GM12878 (cell line): ENCODE measurements around the gene S100A16. TPM values are rescaled to one million over a fixed set of nuclear protein-coding genes. Genes with fewer than 3 reads are reported as not detected.

Experiments used
- ATAC-seq: fragments of 200-7000 bp; cut with Tn5 transposase; 3 replicates; pipeline ENCODE4 v1.9.1; 2020; ENCODE audit warnings: mild to moderate bottlenecking, moderate library complexity
- BruUV-seq: library from RNA; stranded (reverse); fragments of 400-500 nt; replicated peaks from 2 replicates; lab custom pipeline; 2021; lab: Mats Ljungman, UMichigan
- CTCF ChIA-PET: fragments of 300-600 bp; sonication (Branson Sonifier 250); formaldehyde crosslinking; extraction: SDS; loops from one replicate; lab custom pipeline; 2021; ENCODE audit warnings: inconsistent platforms; lab: Yijun Ruan, JAX
- POLR2A ChIA-PET: fragments of 350-600 bp; formaldehyde crosslinking; extraction: SDS; loops from one replicate; lab custom pipeline; 2021; ENCODE audit warnings: inconsistent platforms; lab: Charles Lee
- RAD21 ChIA-PET: fragments of 300-600 bp; sonication (Branson Sonifier 250); formaldehyde crosslinking; loops from one replicate; lab custom pipeline; 2023; ENCODE audit warnings: antibody characterized with exemption; ENCODE audit not compliant: unreplicated experiment; lab: Charles Lee
- SMC1A ChIA-PET: fragments of 300-600 bp; sonication (Branson Sonifier 250); formaldehyde crosslinking; loops from one replicate; lab custom pipeline; 2023; ENCODE audit not compliant: unreplicated experiment, uncharacterized antibody; lab: Charles Lee
- DNase-seq: peaks from one replicate; pipeline ENCODE4 v3.0.0-alpha.2; 2011; ENCODE audit warnings: low read depth, low spot score
- FAIRE-seq: peaks from 3 replicates; lab custom pipeline; 2011; peaks lifted over from hg19 to GRCh38; lab: Jason Lieb, UNC
- H2AFZ ChIP-seq: 2 replicates; pipeline ENCODE4 v1.6.0; 2011; ENCODE audit warnings: low read depth, low read length, control low read depth; ENCODE audit not compliant: control insufficient read depth
- H3K27ac ChIP-seq: 2 replicates; pipeline ENCODE4 v1.5.1; 2011; ENCODE audit warnings: control low read depth; ENCODE audit not compliant: control insufficient read depth, insufficient read depth
- H3K27me3 ChIP-seq, 2 experiments: replicated peaks in 1 of 2; 2 replicates each; pipeline versions ENCODE4 v1.6.0 to v1.6.1; 2011; ENCODE audit warnings: low read length in 1 of 2; ENCODE audit not compliant: control insufficient read depth in 2 of 2, insufficient read depth in 2 of 2
- H3K36me3 ChIP-seq, 2 experiments: 2 replicates each; pipeline ENCODE4 v1.5.1; 2011; ENCODE audit warnings: low read length in 1 of 2; ENCODE audit not compliant: control insufficient read depth in 2 of 2, insufficient read depth in 2 of 2
- H3K4me1 ChIP-seq: 2 replicates; pipeline ENCODE4 v1.6.1; 2011; ENCODE audit warnings: mild to moderate bottlenecking, low read length, moderate library complexity, mixed read lengths; ENCODE audit not compliant: control insufficient read depth, insufficient read depth
- H3K4me2 ChIP-seq: 2 replicates; pipeline ENCODE4 v1.6.0; 2011; ENCODE audit warnings: control low read depth; ENCODE audit not compliant: control insufficient read depth, insufficient read depth
- H3K4me3 ChIP-seq: fragments of 200-600 bp; sonication (generic); 2 replicates; pipeline ENCODE4 v1.5.1; 2016
- H3K79me2 ChIP-seq: 2 replicates; pipeline ENCODE4 v1.6.0; 2011; ENCODE audit warnings: low read length; ENCODE audit not compliant: control insufficient read depth, insufficient read depth
- H3K9ac ChIP-seq: 2 replicates; pipeline ENCODE4 v1.8.0; 2011; ENCODE audit warnings: low read length, control low read depth, mixed read lengths; ENCODE audit not compliant: control insufficient read depth, insufficient read depth
- H3K9me3 ChIP-seq: replicated peaks from 3 replicates; pipeline ENCODE4 v1.5.1; 2011; ENCODE audit warnings: mild to moderate bottlenecking, low read length; ENCODE audit not compliant: control insufficient read depth, insufficient read depth
- H4K20me1 ChIP-seq: 2 replicates; pipeline ENCODE4 v1.6.0; 2011; ENCODE audit not compliant: control insufficient read depth, insufficient read depth
- ATF2 ChIP-seq: IDR thresholded peaks from 2 replicates; pipeline ENCODE4 v1.6.1; 2012; ENCODE audit warnings: low read length, inconsistent platforms
- CREB1 ChIP-seq: IDR thresholded peaks from 2 replicates; pipeline ENCODE4 v1.6.1; 2012; ENCODE audit warnings: low read depth, mild to moderate bottlenecking, inconsistent platforms
- EP300 ChIP-seq, 2 experiments: fragments of 150-350 bp in 1 of 2; IDR thresholded peaks; 2 replicates each; pipeline ENCODE4 v1.6.1; 2011 to 2012; ENCODE audit warnings: low read depth in 2 of 2, low read length in 2 of 2, borderline replicate concordance in 1 of 2, improper control_type of control experiment in 1 of 2, inconsistent platforms in 1 of 2; ENCODE audit not compliant: control insufficient read depth in 1 of 2
- FOS ChIP-seq: IDR thresholded peaks from 3 replicates; pipeline ENCODE4 v1.6.1; 2011; ENCODE audit warnings: borderline replicate concordance; ENCODE audit not compliant: insufficient read length; ENCODE audit errors: extremely low read depth
- IRF4 ChIP-seq: IDR thresholded peaks from 2 replicates; pipeline ENCODE4 v1.6.1; 2011; ENCODE audit warnings: low read depth, low read length
- KDM1A ChIP-seq: fragments of 200-600 bp; sonication (generic); IDR thresholded peaks from 2 replicates; pipeline ENCODE4 v1.6.1; 2016; ENCODE audit warnings: borderline replicate concordance
- MEF2A ChIP-seq: IDR thresholded peaks from 2 replicates; pipeline ENCODE4 v1.6.1; 2011; ENCODE audit warnings: low read depth, mild to moderate bottlenecking, low read length, moderate library complexity; ENCODE audit not compliant: insufficient read depth
- MEF2B ChIP-seq: fragments of 450-650 bp; IDR thresholded peaks from 2 replicates; pipeline ENCODE4 v1.6.1; 2018; ENCODE audit warnings: mild to moderate bottlenecking, moderate library complexity; ENCODE audit not compliant: partially characterized antibody, poor library complexity, severe bottlenecking
- MTA2 ChIP-seq: fragments of 450-650 bp; IDR thresholded peaks from 2 replicates; pipeline ENCODE4 v1.6.1; 2016; ENCODE audit warnings: low read depth, mild to moderate bottlenecking, moderate library complexity
- NR2F1 ChIP-seq: fragments of 450-650 bp; conservative IDR thresholded peaks from 2 replicates; pipeline ENCODE4 v1.6.1; 2017; ENCODE audit warnings: mild to moderate bottlenecking
- RCOR1 ChIP-seq: conservative IDR thresholded peaks from 2 replicates; pipeline ENCODE4 v1.6.1; 2012; ENCODE audit warnings: low read depth, low read length, improper control_type of control experiment
- SIN3A ChIP-seq: IDR thresholded peaks from 2 replicates; pipeline ENCODE4 v1.6.1; 2012; ENCODE audit warnings: low read depth, low read length, improper control_type of control experiment
- SPI1 ChIP-seq: IDR thresholded peaks from 2 replicates; pipeline ENCODE4 v1.6.1; 2011; ENCODE audit warnings: low read depth, mild to moderate bottlenecking, low read length, moderate library complexity, borderline replicate concordance; ENCODE audit not compliant: insufficient read depth
- SRF ChIP-seq, 2 experiments: IDR thresholded peaks; 2 replicates each; pipeline ENCODE4 v1.6.1; 2011; ENCODE audit warnings: low read depth in 2 of 2, low read length in 2 of 2, mild to moderate bottlenecking in 1 of 2, moderate library complexity in 1 of 2
- SUZ12 ChIP-seq: fragments of 200-600 bp; sonication (generic); IDR thresholded peaks from one replicate; pipeline ENCODE4 v1.6.1; 2018; ENCODE audit warnings: antibody characterized with exemption, mild to moderate bottlenecking; ENCODE audit not compliant: unreplicated experiment
- YY1 ChIP-seq: IDR thresholded peaks from 2 replicates; pipeline ENCODE4 v1.6.1; 2011; ENCODE audit warnings: low read depth, mild to moderate bottlenecking, low read length
- ZNF207 ChIP-seq: fragments of 450-650 bp; IDR thresholded peaks from 2 replicates; pipeline ENCODE4 v1.6.1; 2014; ENCODE audit warnings: antibody characterized with exemption, mild to moderate bottlenecking, borderline replicate concordance
- ZNF274 ChIP-seq: IDR thresholded peaks from one replicate; pipeline ENCODE4 v1.8.0; 2011; ENCODE audit not compliant: insufficient read length, insufficient read depth
- WGBS: methylation state at CpG from one replicate; pipeline ENCODE4 v1.1.6; 2016; ENCODE audit warnings: low lambda C conversion rate; ENCODE audit not compliant: insufficient replicate concordance, insufficient coverage; ENCODE audit errors: missing lambda C conversion rate; 5-methylcytosine and 5-hydroxymethylcytosine counted together
- in situ Hi-C: fragments of 300-500 bp; cut with MboI; formaldehyde crosslinking; loops from 9 replicates; pipeline ENCODE4 v1.14.3; 2018; ENCODE audit warnings: mixed read lengths
- intact Hi-C: fragments of 100-400 bp; cut with micrococcal nuclease; formaldehyde crosslinking; loops from one replicate; pipeline ENCODE4 v1.14.2; 2022; ENCODE audit not compliant: unreplicated experiment
- polyA plus RNA-seq, 11 experiments: library from polyadenylated mRNA; depleted of rRNA in 4 of 11; unstranded in 6 of 11; stranded (reverse) in 5 of 11; fragments of >200 nt; fragmentation: Nextera tagmentation in 4 of 11; fragmentation: Illumina TruSeq in 1 of 11; extraction: Ambion mirVana in 4 of 11; extraction: Trizol in 1 of 11; gene quantifications; 1 replicate in 1 of 11; 2 replicates in 10 of 11; pipeline versions ENCODE4 v1.2.1 to v1.2.3, GENCODE V29; 2011 to 2016; ENCODE audit warnings: inconsistent platforms in 2 of 11, missing spikeins in 2 of 11, low read depth in 1 of 11
- total RNA-seq, 4 experiments: library from RNA; depleted of rRNA in 3 of 4; stranded (reverse); fragments of >200 nt in 3 of 4; fragmentation: Illumina TruSeq in 1 of 4; extraction: Trizol in 1 of 4; gene quantifications; 2 replicates each; pipeline versions ENCODE4 v1.2.1 to v1.2.3, GENCODE V29; 2013 to 2021
- TF ChIP-seq, protein P1 (sequence below): IDR thresholded peaks from 2 replicates; pipeline ENCODE4 v1.6.1; 2012; ENCODE audit warnings: mild to moderate bottlenecking, low read depth, low read length

Gene S100A16
- total and polyA plus RNA-seq, 10 of the 15 experiments (the other 5 are each of a cell fraction or from before 2014, with no cell fraction given), result 0.14 to 0.51 (median 0.25) TPM; not detected in 6

- TF ChIP-seq, protein P1, sequence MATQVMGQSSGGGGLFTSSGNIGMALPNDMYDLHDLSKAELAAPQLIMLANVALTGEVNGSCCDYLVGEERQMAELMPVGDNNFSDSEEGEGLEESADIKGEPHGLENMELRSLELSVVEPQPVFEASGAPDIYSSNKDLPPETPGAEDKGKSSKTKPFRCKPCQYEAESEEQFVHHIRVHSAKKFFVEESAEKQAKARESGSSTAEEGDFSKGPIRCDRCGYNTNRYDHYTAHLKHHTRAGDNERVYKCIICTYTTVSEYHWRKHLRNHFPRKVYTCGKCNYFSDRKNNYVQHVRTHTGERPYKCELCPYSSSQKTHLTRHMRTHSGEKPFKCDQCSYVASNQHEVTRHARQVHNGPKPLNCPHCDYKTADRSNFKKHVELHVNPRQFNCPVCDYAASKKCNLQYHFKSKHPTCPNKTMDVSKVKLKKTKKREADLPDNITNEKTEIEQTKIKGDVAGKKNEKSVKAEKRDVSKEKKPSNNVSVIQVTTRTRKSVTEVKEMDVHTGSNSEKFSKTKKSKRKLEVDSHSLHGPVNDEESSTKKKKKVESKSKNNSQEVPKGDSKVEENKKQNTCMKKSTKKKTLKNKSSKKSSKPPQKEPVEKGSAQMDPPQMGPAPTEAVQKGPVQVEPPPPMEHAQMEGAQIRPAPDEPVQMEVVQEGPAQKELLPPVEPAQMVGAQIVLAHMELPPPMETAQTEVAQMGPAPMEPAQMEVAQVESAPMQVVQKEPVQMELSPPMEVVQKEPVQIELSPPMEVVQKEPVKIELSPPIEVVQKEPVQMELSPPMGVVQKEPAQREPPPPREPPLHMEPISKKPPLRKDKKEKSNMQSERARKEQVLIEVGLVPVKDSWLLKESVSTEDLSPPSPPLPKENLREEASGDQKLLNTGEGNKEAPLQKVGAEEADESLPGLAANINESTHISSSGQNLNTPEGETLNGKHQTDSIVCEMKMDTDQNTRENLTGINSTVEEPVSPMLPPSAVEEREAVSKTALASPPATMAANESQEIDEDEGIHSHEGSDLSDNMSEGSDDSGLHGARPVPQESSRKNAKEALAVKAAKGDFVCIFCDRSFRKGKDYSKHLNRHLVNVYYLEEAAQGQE, result no peak
- TF ChIP-seq CREB1, result no peak
- TF ChIP-seq YY1, result no peak
- TF ChIP-seq NR2F1, result no peak
- TF ChIP-seq SPI1, result no peak
- TF ChIP-seq IRF4, result no peak
Measured at GRCh38 chr1:153626477-153626903, 13.6 kb upstream of the S100A16 start (continued).

- Histone ChIP-seq H3K36me3 (no peaks in the 10 kb centered on the region), H2AFZ (no peak overlapping the region), H3K27me3 (no peaks in the 10 kb centered on the region), H3K79me2 (no peaks in the 10 kb centered on the region), H3K27ac (no peak overlapping the region), H3K9me3 (no peaks in the 10 kb centered on the region), H3K4me1 (peaks cover 14% of the 10 kb centered on the region), H3K4me3 (no peak overlapping the region), H3K9ac (no peak overlapping the region), H3K4me2 (no peak overlapping the region), H4K20me1 (no peaks in the 10 kb centered on the region)
- ATAC-seq (no peak), DNase-seq (no peak), FAIRE-seq (no peak)
- POLR2A ChIA-PET, result interaction anchor here (0.7 kb wide), 2 partner anchors 59 to 1645 kb away, joined by 3 read pairs; partner anchors contain the start of gene S100A2
- CTCF ChIA-PET, result interaction anchor here (1.0 to 2.2 kb wide), 3 partner anchors 9 to 114 kb away, joined by 3 to 8 read pairs (median 4); partner anchors contain the start of gene CHTOP
- in situ Hi-C loops, result no loop called here
- SMC1A ChIA-PET, result interaction anchor here (4.9 kb wide), 1 partner anchor 53 kb away, joined by 31 read pairs; no protein-coding TSS in a partner anchor
- no TSS peak for BruUV-seq
- 70% methylated on average over 10 of the region's 10 CpGs for WGBS
- intact Hi-C loops, result no loop called here
- RAD21 ChIA-PET, result no interaction called here
- TF ChIP-seq RCOR1, result no peak
- TF ChIP-seq MEF2A, result no peak
- no peak for TF ChIP-seq MEF2B
- no peak for TF ChIP-seq KDM1A
- TF ChIP-seq MTA2, result no peak
- TF ChIP-seq ZNF274, result no peak
- TF ChIP-seq EP300 (IDR thresholded peaks at IDR 0.05; ENCODE audit: borderline replicate concordance in 1 of 2, control insufficient read depth in 1 of 2, low read depth in 2 of 2, low read length in 2 of 2), result no peak
- TF ChIP-seq YY1, result no peak
- no peak for TF ChIP-seq SUZ12
- TF ChIP-seq ATF2, result no peak
- TF ChIP-seq SIN3A, result no peak
- TF ChIP-seq FOS, result no peak
- no peak for TF ChIP-seq SRF (IDR thresholded peaks at IDR 0.05; ENCODE audit: low read depth in 2 of 2, low read length in 2 of 2)
- TF ChIP-seq ZNF207, result no peak
Measured at GRCh38 chr1:153624965-153625611, 12.2 kb upstream of the S100A16 start.
